ENCODE data around the gene ACTG1. TPM values are rescaled to one million over a fixed set of nuclear protein-coding genes. Genes with fewer than 3 reads are reported as not detected.

Gene ACTG1
- total RNA-seq, 4 donors from 2014 or later, result 1,023 to 5,472 (median 2,159) TPM

DNA sequence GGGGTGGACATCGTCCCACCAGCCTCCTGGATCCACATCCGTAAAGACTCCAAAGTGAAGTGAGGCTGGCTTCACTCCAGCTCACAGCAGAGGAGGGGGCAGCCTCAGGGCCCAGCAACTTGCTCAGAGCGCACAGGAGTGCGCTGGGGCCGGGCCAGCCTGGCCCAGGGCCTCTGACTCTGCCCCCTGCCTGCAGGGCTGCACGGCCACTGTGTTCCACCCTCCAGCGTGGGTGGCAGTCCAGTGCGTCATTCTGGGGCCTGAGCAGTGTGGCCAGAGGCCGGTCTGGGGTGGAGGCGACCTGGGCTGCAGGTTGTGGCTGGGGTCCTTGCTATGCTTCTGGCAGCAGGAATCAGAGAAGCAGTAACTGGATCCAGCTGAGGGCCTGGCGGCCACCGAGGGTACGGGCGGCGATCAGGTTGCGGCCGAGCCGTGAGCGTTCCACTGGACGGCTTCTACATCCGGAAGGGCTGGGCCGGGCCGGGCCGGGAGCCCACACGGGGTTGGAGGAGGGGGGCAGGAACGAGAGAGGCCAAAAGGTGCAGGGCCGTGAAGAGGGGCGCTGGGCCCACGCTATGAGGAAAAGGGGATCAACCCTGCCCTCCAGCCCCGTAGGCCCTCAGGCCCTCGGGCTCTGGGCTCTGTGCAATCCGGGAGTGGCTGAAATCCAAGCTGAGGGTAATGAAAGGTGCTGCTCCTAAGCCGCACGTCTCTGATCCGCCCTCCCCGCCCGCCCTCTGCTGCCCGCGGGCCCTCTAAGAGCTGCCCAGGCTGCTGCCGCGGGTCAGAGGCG lies 15.2 kb upstream of the ACTG1 start, which contains the start of gene FSCN2:
Gene FSCN2 (plus strand): TSS at position 787 of the 793 bp plus-strand sequence. CDS start 155 bp downstream, outside the sequence.
- TF ChIP-seq, protein P1, sequence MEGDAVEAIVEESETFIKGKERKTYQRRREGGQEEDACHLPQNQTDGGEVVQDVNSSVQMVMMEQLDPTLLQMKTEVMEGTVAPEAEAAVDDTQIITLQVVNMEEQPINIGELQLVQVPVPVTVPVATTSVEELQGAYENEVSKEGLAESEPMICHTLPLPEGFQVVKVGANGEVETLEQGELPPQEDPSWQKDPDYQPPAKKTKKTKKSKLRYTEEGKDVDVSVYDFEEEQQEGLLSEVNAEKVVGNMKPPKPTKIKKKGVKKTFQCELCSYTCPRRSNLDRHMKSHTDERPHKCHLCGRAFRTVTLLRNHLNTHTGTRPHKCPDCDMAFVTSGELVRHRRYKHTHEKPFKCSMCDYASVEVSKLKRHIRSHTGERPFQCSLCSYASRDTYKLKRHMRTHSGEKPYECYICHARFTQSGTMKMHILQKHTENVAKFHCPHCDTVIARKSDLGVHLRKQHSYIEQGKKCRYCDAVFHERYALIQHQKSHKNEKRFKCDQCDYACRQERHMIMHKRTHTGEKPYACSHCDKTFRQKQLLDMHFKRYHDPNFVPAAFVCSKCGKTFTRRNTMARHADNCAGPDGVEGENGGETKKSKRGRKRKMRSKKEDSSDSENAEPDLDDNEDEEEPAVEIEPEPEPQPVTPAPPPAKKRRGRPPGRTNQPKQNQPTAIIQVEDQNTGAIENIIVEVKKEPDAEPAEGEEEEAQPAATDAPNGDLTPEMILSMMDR (IDR thresholded peaks at IDR 0.05), result no peak
- TF ChIP-seq POLR2A (IDR thresholded peaks at IDR 0.05), result no peak
- no peaks in the 10 kb centered on the region for H3K9me3 ChIP-seq
- no peak within 1 kb of the TSS for H3K4me3 ChIP-seq
- no peak within 1 kb of the TSS for H3K27ac ChIP-seq
- intact Hi-C loops (cut with DNase I; ENCODE audit: low total_unique reads), result no loop called here
- no peaks in the 10 kb centered on the region for H3K36me3 ChIP-seq
- H3K27me3 ChIP-seq, result peaks cover 0 to 5% of the 10 kb centered on the region in 2 donors
- no peak for DNase-seq
- H3K4me1 ChIP-seq, result no peaks in the 10 kb centered on the region

GRCh38 chr17:81526662-81527571 lies 14.3 kb upstream of the ACTG1 start:
- peaks cover 0 to 5% of the 10 kb centered on the region in 2 donors for H3K27me3 ChIP-seq
- intact Hi-C loops (cut with DNase I; ENCODE audit: low total_unique reads), result no loop called here
- no peak for DNase-seq
- no peak overlapping the region for H3K4me3 ChIP-seq
- H3K9me3 ChIP-seq, result no peaks in the 10 kb centered on the region
- H3K27ac ChIP-seq, result no peak overlapping the region
- H3K4me1 ChIP-seq, result no peaks in the 10 kb centered on the region
- TF ChIP-seq POLR2A (IDR thresholded peaks at IDR 0.05), result no peak
- TF ChIP-seq, protein P1 (IDR thresholded peaks at IDR 0.05), result no peak
- H3K36me3 ChIP-seq, result no peaks in the 10 kb centered on the region

DNA sequence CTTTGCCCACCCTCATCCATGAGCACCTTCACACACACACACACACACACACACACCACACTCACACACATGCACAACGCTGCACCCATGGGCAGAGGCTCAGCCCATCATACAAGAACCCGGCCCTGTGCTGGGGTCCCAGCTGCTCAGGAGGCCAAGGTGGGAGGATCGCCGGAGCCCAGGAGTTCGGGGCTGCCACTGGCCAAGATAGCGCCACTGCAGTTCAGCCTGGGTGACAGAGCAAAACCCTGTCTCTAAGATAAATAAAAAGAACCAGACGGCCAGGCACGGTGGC lies 12.2 kb upstream of the ACTG1 start:
- peaks cover 0 to 5% of the 10 kb centered on the region in 2 donors for H3K27me3 ChIP-seq
- no peaks in the 10 kb centered on the region for H3K9me3 ChIP-seq
- TF ChIP-seq POLR2A (IDR thresholded peaks at IDR 0.05), result no peak
- TF ChIP-seq, protein P1 (IDR thresholded peaks at IDR 0.05), result no peak
- H3K27ac ChIP-seq, result no peak overlapping the region
- no peaks in the 10 kb centered on the region for H3K36me3 ChIP-seq
- peaks cover 0 to 3% of the 10 kb centered on the region in 2 donors for H3K4me1 ChIP-seq
- no peak overlapping the region for H3K4me3 ChIP-seq
- intact Hi-C loops (cut with DNase I; ENCODE audit: low total_unique reads), result no loop called here
- no peak for DNase-seq

GRCh38 chr17:81524039-81524864 lies 11.7 kb upstream of the ACTG1 start:
- TF ChIP-seq POLR2A (IDR thresholded peaks at IDR 0.05), result no peak
- TF ChIP-seq, protein P1 (IDR thresholded peaks at IDR 0.05), result no peak
- H3K4me1 ChIP-seq, result peaks cover 0 to 8% of the 10 kb centered on the region in 2 donors
- no peaks in the 10 kb centered on the region for H3K9me3 ChIP-seq
- no peak overlapping the region for H3K27ac ChIP-seq
- no peaks in the 10 kb centered on the region for H3K36me3 ChIP-seq
- H3K4me3 ChIP-seq, result no peak overlapping the region
- intact Hi-C loops (cut with DNase I; ENCODE audit: low total_unique reads), result no loop called here
- DNase-seq, result no peak
- peaks cover 0 to 5% of the 10 kb centered on the region in 2 donors for H3K27me3 ChIP-seq

All from uterus (tissue), 4 donors.